Activated T-helper 17 cell treated with anti-CD3 and anti-CD28 coated beads, Interleukin-2, amount 50 U/mL, for 72 hours (primary cell): ENCODE data around the gene LPIN3. TPM values are rescaled to one million over a fixed set of nuclear protein-coding genes. Genes with fewer than 3 reads are reported as not detected.
"Not testable (repeated sequence)": the region's sequence is repeated elsewhere in the genome, so short reads cannot be mapped to it uniquely, and the experiment has no call there.

ENCODE experiments used
- ATAC-seq: fragments of 150-1000 bp; cut with Tn5 transposase; replicated peaks from 2 replicates; pipeline ENCODE4 v1.10.0; 2021; ENCODE audit warnings: mild to moderate bottlenecking, moderate library complexity
- H3K27ac Mint-ChIP-seq: one replicate; pipeline ENCODE4 v1.8.0; 2022; ENCODE audit warnings: mixed read lengths
- H3K27me3 Mint-ChIP-seq: one replicate; pipeline ENCODE4 v1.8.0; 2022; ENCODE audit warnings: mixed read lengths
- H3K36me3 Mint-ChIP-seq: one replicate; pipeline ENCODE4 v1.8.0; 2022; ENCODE audit warnings: low read depth, mild to moderate bottlenecking, mixed read lengths
- H3K4me1 Mint-ChIP-seq: one replicate; pipeline ENCODE4 v1.8.0; 2022; ENCODE audit warnings: mixed read lengths
- H3K4me3 Mint-ChIP-seq: one replicate; pipeline ENCODE4 v1.8.0; 2022; ENCODE audit warnings: mild to moderate bottlenecking, mixed read lengths
- H3K9me3 Mint-ChIP-seq: one replicate; pipeline ENCODE4 v1.8.0; 2022; ENCODE audit warnings: mixed read lengths
- total RNA-seq, 2 donors: library from RNA; stranded (reverse); gene quantifications; one replicate each; pipeline ENCODE4 v1.2.3, GENCODE V29; 2022

The LPIN3 gene
- 1 to 10 TPM; 2.3 to 10.0 TPM for total RNA-seq

GRCh38 chr20:41340327-41341055, at the start of gene LPIN3:
Gene LPIN3 (plus strand): TSS chr20:41340821. CDS start chr20:41345804, 4,983 bp downstream.
- peak within 1 kb of the TSS; percentile 89 for H3K27ac Mint-ChIP-seq
- H3K4me3 Mint-ChIP-seq = peak within 1 kb of the TSS; percentile 95
- H3K27me3 Mint-ChIP-seq = peaks cover 5% of the 10 kb centered on the region
- peak; percentile 85 for ATAC-seq
- H3K9me3 Mint-ChIP-seq = no peaks in the 10 kb centered on the region
- no peaks in the 10 kb centered on the region for H3K36me3 Mint-ChIP-seq
- peaks cover 11% of the 10 kb centered on the region for H3K4me1 Mint-ChIP-seq

DNA sequence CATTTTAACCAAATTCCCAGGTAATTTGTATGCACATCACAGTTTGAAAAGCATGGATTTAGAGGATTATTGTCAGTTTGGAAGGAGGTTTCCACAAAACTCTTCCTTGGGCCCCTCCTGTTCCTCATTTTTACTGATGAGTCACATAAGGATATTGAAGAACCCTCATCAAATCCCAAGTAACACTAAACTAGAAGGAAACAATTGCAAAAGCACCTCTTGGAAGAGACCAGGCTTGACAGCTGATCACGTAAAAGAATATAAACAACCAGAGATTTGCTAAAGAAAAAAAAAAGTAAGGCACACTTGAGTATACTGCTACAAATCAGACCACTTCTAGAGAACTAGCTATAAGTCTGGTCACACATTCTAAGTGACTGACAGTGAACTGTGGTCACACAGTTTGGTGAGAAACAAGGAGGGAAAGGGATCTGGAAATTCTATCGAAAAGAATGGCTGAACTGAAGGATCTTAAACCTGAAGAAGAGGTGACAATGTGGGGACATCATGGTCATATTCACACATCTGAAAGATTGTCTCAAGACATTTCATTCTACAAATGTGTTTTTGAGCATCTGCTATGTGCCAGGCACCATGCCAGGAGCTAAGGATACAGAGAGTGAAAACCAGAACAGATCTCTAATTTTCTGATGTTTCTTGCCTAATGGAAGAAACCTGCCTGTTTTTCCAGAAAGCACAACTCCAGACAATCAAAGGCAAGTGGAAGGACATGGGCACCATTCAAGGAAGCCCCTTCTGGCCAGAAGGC, 47.2 kb upstream of the LPIN3 start:
- H3K4me3 Mint-ChIP-seq = no peak overlapping the region
- no peaks in the 10 kb centered on the region for H3K36me3 Mint-ChIP-seq
- ATAC-seq = no peak
- no peaks in the 10 kb centered on the region for H3K4me1 Mint-ChIP-seq
- no peaks in the 10 kb centered on the region for H3K9me3 Mint-ChIP-seq
- H3K27ac Mint-ChIP-seq = no peak overlapping the region
- no peaks in the 10 kb centered on the region for H3K27me3 Mint-ChIP-seq

GRCh38 chr20:41299899-41300298, 40.7 kb upstream of the LPIN3 start:
- no peaks in the 10 kb centered on the region for H3K36me3 Mint-ChIP-seq
- no peaks in the 10 kb centered on the region for H3K9me3 Mint-ChIP-seq
- no peaks in the 10 kb centered on the region for H3K4me1 Mint-ChIP-seq
- H3K27ac Mint-ChIP-seq = no peak overlapping the region
- no peak for ATAC-seq
- no peak overlapping the region for H3K4me3 Mint-ChIP-seq
- H3K27me3 Mint-ChIP-seq = no peaks in the 10 kb centered on the region

DNA sequence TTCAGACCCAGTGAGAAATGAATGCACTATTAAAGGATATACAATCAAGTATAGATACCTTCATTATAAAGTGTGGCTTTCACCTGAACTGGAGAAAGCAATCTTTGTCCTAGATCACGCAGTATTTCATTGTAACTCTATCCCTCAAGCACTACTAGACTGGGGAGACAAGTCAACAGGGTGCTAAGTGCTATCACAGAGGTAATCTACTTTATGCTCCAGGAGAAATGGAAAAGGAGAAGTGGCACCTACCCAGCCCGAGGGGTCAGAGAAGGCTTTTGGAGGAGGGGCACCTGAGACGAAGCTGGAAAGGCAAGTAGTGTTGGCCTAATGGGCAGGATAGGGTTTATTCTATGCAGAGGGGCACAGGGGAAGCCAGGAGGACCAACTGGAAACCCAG, 40.2 kb upstream of the LPIN3 start:
- no peaks in the 10 kb centered on the region for H3K4me1 Mint-ChIP-seq
- no peak overlapping the region for H3K27ac Mint-ChIP-seq
- H3K4me3 Mint-ChIP-seq = no peak overlapping the region
- no peaks in the 10 kb centered on the region for H3K27me3 Mint-ChIP-seq
- ATAC-seq = no peak
- H3K9me3 Mint-ChIP-seq = no peaks in the 10 kb centered on the region
- no peaks in the 10 kb centered on the region for H3K36me3 Mint-ChIP-seq

DNA sequence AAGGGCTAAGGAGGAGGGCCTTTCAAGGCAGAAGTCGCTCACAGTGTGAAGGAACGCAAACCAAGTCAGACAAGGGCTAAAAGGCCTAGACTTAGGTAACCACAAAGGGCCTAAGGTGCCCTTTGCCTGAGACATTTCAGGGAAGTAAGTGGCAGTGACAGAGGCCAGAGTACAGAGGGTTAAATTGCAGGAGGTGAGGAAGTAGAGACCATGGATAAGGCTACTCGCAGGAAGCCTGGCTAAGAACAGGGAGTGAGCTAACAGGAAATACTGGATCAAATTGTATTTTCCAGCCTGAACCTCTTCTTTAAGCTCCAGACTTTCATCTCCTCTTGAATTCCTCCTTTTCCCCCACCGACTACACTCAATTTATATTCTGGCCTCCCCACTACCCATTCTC, 39.7 kb upstream of the LPIN3 start:
- H3K27me3 Mint-ChIP-seq = no peaks in the 10 kb centered on the region
- H3K4me1 Mint-ChIP-seq = no peaks in the 10 kb centered on the region

DNA sequence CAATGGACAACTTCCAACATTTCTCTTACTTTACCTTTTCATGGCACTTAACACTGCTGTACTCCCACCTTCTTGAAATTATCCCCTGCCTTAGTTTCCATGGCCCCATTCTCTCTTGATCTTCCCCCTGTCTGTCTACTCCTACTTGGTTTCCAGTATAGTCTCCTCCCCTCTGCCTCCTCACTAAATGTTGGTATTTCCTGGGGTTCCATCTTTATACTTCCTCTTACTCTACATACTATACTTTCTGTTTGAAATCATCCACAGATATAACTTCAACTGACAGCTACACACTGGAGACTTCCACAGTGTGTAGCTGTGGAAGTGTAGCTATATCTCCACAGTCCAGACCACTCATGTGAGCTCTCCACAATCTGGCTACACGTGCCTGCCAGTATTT, 36.6 kb upstream of the LPIN3 start:
- H3K27me3 Mint-ChIP-seq = no peaks in the 10 kb centered on the region
- H3K4me1 Mint-ChIP-seq = no peaks in the 10 kb centered on the region
- H3K36me3 Mint-ChIP-seq = no peaks in the 10 kb centered on the region
- ATAC-seq = no peak
- no peaks in the 10 kb centered on the region for H3K9me3 Mint-ChIP-seq
- no peak overlapping the region for H3K27ac Mint-ChIP-seq
- H3K4me3 Mint-ChIP-seq = no peak overlapping the region

More for the DNA sequence above, 39.7 kb upstream of the LPIN3 start:
- Mint-ChIP-seq H3K36me3 (no peaks in the 10 kb centered on the region), H3K27ac (no peak overlapping the region), H3K4me3 (no peak overlapping the region), H3K9me3 (no peaks in the 10 kb centered on the region)
- no peak for ATAC-seq

DNA sequence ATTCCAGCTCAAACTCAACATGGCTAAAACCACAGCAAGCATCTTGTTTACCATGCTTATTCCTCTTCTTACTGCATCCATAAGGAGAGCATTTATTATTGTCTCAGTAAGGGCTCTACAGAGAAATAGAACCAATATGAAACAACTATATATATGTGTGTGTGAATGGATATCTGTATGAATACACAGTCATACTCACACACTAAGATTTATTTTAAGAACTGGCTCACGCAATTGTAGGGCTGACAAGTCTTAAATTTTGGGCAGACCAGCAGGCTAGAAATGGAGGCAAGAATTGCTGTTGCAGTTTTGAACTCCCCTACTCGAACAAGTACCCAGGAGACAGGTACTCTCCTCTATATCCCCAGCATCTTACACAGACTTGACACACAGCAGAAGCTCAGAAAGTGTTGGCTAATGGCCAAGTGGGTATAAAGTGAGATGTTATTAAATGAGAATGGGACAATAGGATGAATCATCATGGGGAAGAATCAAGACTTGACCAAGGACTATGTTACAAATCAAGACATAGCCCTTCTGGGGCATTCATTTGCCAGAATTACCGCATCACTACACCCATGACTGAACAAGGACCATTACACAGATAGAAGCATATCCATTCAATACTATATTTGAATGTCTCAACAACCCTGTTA, 36.1 kb upstream of the LPIN3 start:
- Mint-ChIP-seq H3K36me3 (no peaks in the 10 kb centered on the region), H3K27me3 (no peaks in the 10 kb centered on the region), H3K9me3 (no peaks in the 10 kb centered on the region), H3K27ac (no peak overlapping the region), H3K4me1 (peaks cover under 1% of the 10 kb centered on the region), H3K4me3 (no peak overlapping the region)
- no peak for ATAC-seq

GRCh38 chr20:41306061-41306727, 34.4 kb upstream of the LPIN3 start:
- peaks cover 9% of the 10 kb centered on the region for H3K4me1 Mint-ChIP-seq
- no peaks in the 10 kb centered on the region for H3K27me3 Mint-ChIP-seq
- H3K9me3 Mint-ChIP-seq = no peaks in the 10 kb centered on the region
- H3K4me3 Mint-ChIP-seq = no peak overlapping the region
- ATAC-seq = peak; percentile 29
- H3K27ac Mint-ChIP-seq = no peak overlapping the region
- H3K36me3 Mint-ChIP-seq = no peaks in the 10 kb centered on the region

DNA sequence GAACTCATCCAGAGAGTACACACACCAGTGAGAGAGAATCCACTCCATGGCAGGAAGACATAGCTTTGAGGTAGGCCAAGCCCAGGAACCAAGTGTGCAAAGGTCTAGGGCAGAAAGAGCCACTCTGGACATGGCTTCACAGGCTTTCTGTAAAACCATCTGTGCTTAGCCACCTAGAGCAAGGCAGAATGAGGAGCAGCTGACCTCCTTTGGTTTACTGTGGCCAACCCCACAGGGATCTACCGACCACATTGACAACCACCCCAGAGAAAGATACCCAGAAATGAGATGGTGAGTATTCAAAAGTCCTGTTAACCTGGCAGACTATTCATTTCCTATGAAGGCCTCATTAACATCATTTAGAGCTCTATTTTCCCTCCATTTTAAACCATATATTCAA, 33.6 kb upstream of the LPIN3 start:
- no peak for ATAC-seq
- H3K4me1 Mint-ChIP-seq = peaks cover 9% of the 10 kb centered on the region
- H3K4me3 Mint-ChIP-seq = no peak overlapping the region
- H3K9me3 Mint-ChIP-seq = no peaks in the 10 kb centered on the region
- no peak overlapping the region for H3K27ac Mint-ChIP-seq
- H3K27me3 Mint-ChIP-seq = no peaks in the 10 kb centered on the region
- H3K36me3 Mint-ChIP-seq = no peaks in the 10 kb centered on the region

- peak; percentile 28 for ATAC-seq
- no peak overlapping the region for H3K4me3 Mint-ChIP-seq
- no peak overlapping the region for H3K27ac Mint-ChIP-seq
- H3K4me1 Mint-ChIP-seq = peaks cover 9% of the 10 kb centered on the region
- no peaks in the 10 kb centered on the region for H3K27me3 Mint-ChIP-seq
- H3K9me3 Mint-ChIP-seq = no peaks in the 10 kb centered on the region
- no peaks in the 10 kb centered on the region for H3K36me3 Mint-ChIP-seq
These were observed 32.3 kb upstream of the LPIN3 start for GRCh38 chr20:41308290-41308711.

GRCh38 chr20:41308726-41309413, 31.8 kb upstream of the LPIN3 start:
- Mint-ChIP-seq H3K4me1 (peaks cover 9% of the 10 kb centered on the region), H3K36me3 (no peaks in the 10 kb centered on the region), H3K4me3 (no peak overlapping the region), H3K9me3 (no peaks in the 10 kb centered on the region), H3K27me3 (no peaks in the 10 kb centered on the region), H3K27ac (no peak overlapping the region)
- no peak for ATAC-seq

GRCh38 chr20:41309817-41310216, 30.8 kb upstream of the LPIN3 start:
- H3K4me1 Mint-ChIP-seq = peaks cover 9% of the 10 kb centered on the region
- H3K27ac Mint-ChIP-seq = peak overlapping the region; percentile 27
- no peaks in the 10 kb centered on the region for H3K36me3 Mint-ChIP-seq
- H3K4me3 Mint-ChIP-seq = no peak overlapping the region
- H3K27me3 Mint-ChIP-seq = no peaks in the 10 kb centered on the region
- no peaks in the 10 kb centered on the region for H3K9me3 Mint-ChIP-seq
- no peak for ATAC-seq

DNA sequence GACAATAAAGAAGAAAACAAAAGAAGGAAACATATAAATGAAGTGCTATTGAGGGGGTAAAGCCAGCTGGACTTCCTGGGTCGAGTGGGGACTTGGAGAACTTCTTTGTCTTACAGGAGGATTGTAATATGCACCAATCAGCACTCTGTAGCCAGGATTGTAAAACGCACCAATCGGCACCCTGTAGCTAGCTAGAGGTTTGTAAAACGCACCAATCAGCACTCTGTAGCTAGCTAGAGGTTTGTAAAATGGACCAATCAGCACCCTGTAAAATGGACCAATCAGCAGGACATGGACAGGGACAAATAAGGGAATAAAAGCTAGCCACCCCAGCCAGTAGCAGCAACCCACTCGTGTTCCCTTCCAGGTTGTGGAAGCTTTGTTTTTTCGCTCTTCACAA, 28.6 kb upstream of the LPIN3 start:
- not testable (repeated sequence) for ATAC-seq, H3K36me3 Mint-ChIP-seq, H3K27me3 Mint-ChIP-seq, H3K27ac Mint-ChIP-seq, H3K9me3 Mint-ChIP-seq, H3K4me3 Mint-ChIP-seq
- H3K4me1 Mint-ChIP-seq = peaks cover 15% of the 10 kb centered on the region

GRCh38 chr20:41314386-41314785, 26.2 kb upstream of the LPIN3 start:
- H3K36me3 Mint-ChIP-seq = no peaks in the 10 kb centered on the region
- no peak for ATAC-seq
- H3K4me3 Mint-ChIP-seq = no peak overlapping the region
- no peaks in the 10 kb centered on the region for H3K27me3 Mint-ChIP-seq
- no peak overlapping the region for H3K27ac Mint-ChIP-seq
- peaks cover 20% of the 10 kb centered on the region for H3K4me1 Mint-ChIP-seq
- no peaks in the 10 kb centered on the region for H3K9me3 Mint-ChIP-seq
